BLaER1 (cell line): ENCODE data around the gene CD3E.

ENCODE experiments used
- H3K27ac ChIP-seq: shearing (Covaris generic); formaldehyde crosslinking; 2 replicates; pipeline ENCODE4 v1.8.1; 2022
- H3K27me3 ChIP-seq: shearing (Covaris generic); formaldehyde crosslinking; 2 replicates; pipeline ENCODE4 v1.8.1; 2022
- H3K36me3 ChIP-seq: shearing (Covaris generic); formaldehyde crosslinking; 2 replicates; pipeline ENCODE4 v1.8.1; 2022
- H3K4me1 ChIP-seq: shearing (Covaris generic); formaldehyde crosslinking; 2 replicates; pipeline ENCODE4 v1.8.1; 2022
- H3K4me2 ChIP-seq: shearing (Covaris generic); formaldehyde crosslinking; 2 replicates; pipeline ENCODE4 v1.8.1; 2022
- H3K4me3 ChIP-seq: shearing (Covaris generic); formaldehyde crosslinking; 2 replicates; pipeline ENCODE4 v1.8.1; 2022
- H3K9ac ChIP-seq: shearing (Covaris generic); formaldehyde crosslinking; 2 replicates; pipeline ENCODE4 v1.8.1; 2022
- H3K9me3 ChIP-seq: shearing (Covaris generic); formaldehyde crosslinking; 2 replicates; pipeline ENCODE4 v1.8.1; 2022
- H4K20me1 ChIP-seq: shearing (Covaris generic); formaldehyde crosslinking; 2 replicates; pipeline ENCODE4 v1.8.1; 2022
- Cebpa-rat ChIP-seq: shearing (Covaris generic); IDR thresholded peaks from 2 replicates; pipeline ENCODE4 v1.8.1; 2022

The CD3E gene

GRCh38 chr11:118272001-118272400 lies 32.5 kb upstream of the CD3E start:
- Histone ChIP-seq H3K27me3 (no peaks in the 10 kb centered on the region), H3K27ac (no peak overlapping the region), H3K4me1 (peaks cover 17% of the 10 kb centered on the region), H3K4me3 (no peak overlapping the region), H3K9ac (no peak overlapping the region), H3K4me2 (no peak overlapping the region), H3K36me3 (no peaks in the 10 kb centered on the region), H4K20me1 (no peaks in the 10 kb centered on the region), H3K9me3 (no peaks in the 10 kb centered on the region)
- no peak for TF ChIP-seq Cebpa-rat

GRCh38 chr11:118274186-118274585 lies 30.3 kb upstream of the CD3E start:
- Histone ChIP-seq H3K36me3 (no peaks in the 10 kb centered on the region), H3K4me2 (no peak overlapping the region), H3K9ac (no peak overlapping the region), H3K9me3 (no peaks in the 10 kb centered on the region), H3K27me3 (no peaks in the 10 kb centered on the region), H3K4me3 (no peak overlapping the region), H4K20me1 (no peaks in the 10 kb centered on the region), H3K27ac (no peak overlapping the region), H3K4me1 (no peaks in the 10 kb centered on the region)
- no peak for TF ChIP-seq Cebpa-rat

GRCh38 chr11:118275176-118275575 lies 29.4 kb upstream of the CD3E start:
- no peak overlapping the region for H3K9ac ChIP-seq
- TF ChIP-seq Cebpa-rat = no peak
- H4K20me1 ChIP-seq = no peaks in the 10 kb centered on the region
- no peak overlapping the region for H3K4me2 ChIP-seq
- H3K27ac ChIP-seq = no peak overlapping the region
- H3K4me1 ChIP-seq = no peaks in the 10 kb centered on the region
- no peak overlapping the region for H3K4me3 ChIP-seq
- no peaks in the 10 kb centered on the region for H3K27me3 ChIP-seq
- no peaks in the 10 kb centered on the region for H3K36me3 ChIP-seq
- H3K9me3 ChIP-seq = no peaks in the 10 kb centered on the region

- H3K4me3 ChIP-seq = no peak overlapping the region
- H4K20me1 ChIP-seq = no peaks in the 10 kb centered on the region
- TF ChIP-seq Cebpa-rat = no peak
- H3K9ac ChIP-seq = no peak overlapping the region
- H3K27ac ChIP-seq = no peak overlapping the region
- H3K9me3 ChIP-seq = no peaks in the 10 kb centered on the region
- no peaks in the 10 kb centered on the region for H3K4me1 ChIP-seq
- no peaks in the 10 kb centered on the region for H3K36me3 ChIP-seq
- H3K27me3 ChIP-seq = no peaks in the 10 kb centered on the region
- no peak overlapping the region for H3K4me2 ChIP-seq
These were observed 28.1 kb upstream of the CD3E start for GRCh38 chr11:118276422-118276821.

GRCh38 chr11:118277312-118277711 lies 27.2 kb upstream of the CD3E start:
- H4K20me1 ChIP-seq = no peaks in the 10 kb centered on the region
- no peaks in the 10 kb centered on the region for H3K36me3 ChIP-seq
- H3K4me3 ChIP-seq = no peak overlapping the region
- peaks cover 6% of the 10 kb centered on the region for H3K9me3 ChIP-seq
- H3K9ac ChIP-seq = no peak overlapping the region
- H3K4me2 ChIP-seq = no peak overlapping the region
- no peak overlapping the region for H3K27ac ChIP-seq
- H3K4me1 ChIP-seq = no peaks in the 10 kb centered on the region
- no peak for TF ChIP-seq Cebpa-rat
- no peaks in the 10 kb centered on the region for H3K27me3 ChIP-seq

GRCh38 chr11:118281284-118281683 lies 23.2 kb upstream of the CD3E start:
- H3K4me2 ChIP-seq = no peak overlapping the region
- TF ChIP-seq Cebpa-rat = no peak

GRCh38 chr11:118282606-118283005 lies 21.9 kb upstream of the CD3E start:
- Histone ChIP-seq H3K4me2 (no peak overlapping the region), H3K4me3 (no peak overlapping the region), H4K20me1 (no peaks in the 10 kb centered on the region), H3K4me1 (no peaks in the 10 kb centered on the region), H3K27ac (no peak overlapping the region), H3K27me3 (no peaks in the 10 kb centered on the region), H3K36me3 (no peaks in the 10 kb centered on the region), H3K9ac (no peak overlapping the region), H3K9me3 (peaks cover 11% of the 10 kb centered on the region)
- no peak for TF ChIP-seq Cebpa-rat

More at GRCh38 chr11:118281284-118281683, 23.2 kb upstream of the CD3E start:
- Histone ChIP-seq H3K4me1 (no peaks in the 10 kb centered on the region), H3K9ac (no peak overlapping the region), H4K20me1 (no peaks in the 10 kb centered on the region), H3K27ac (no peak overlapping the region), H3K36me3 (no peaks in the 10 kb centered on the region), H3K4me3 (no peak overlapping the region), H3K27me3 (no peaks in the 10 kb centered on the region), H3K9me3 (peaks cover 11% of the 10 kb centered on the region)

GRCh38 chr11:118283037-118283636 lies 21.4 kb upstream of the CD3E start:
- no peak for TF ChIP-seq Cebpa-rat
- H3K27me3 ChIP-seq = no peaks in the 10 kb centered on the region
- H3K36me3 ChIP-seq = no peaks in the 10 kb centered on the region
- no peaks in the 10 kb centered on the region for H4K20me1 ChIP-seq
- H3K9me3 ChIP-seq = peaks cover 11% of the 10 kb centered on the region
- H3K4me2 ChIP-seq = no peak overlapping the region
- H3K27ac ChIP-seq = no peak overlapping the region
- no peak overlapping the region for H3K9ac ChIP-seq
- no peaks in the 10 kb centered on the region for H3K4me1 ChIP-seq
- H3K4me3 ChIP-seq = no peak overlapping the region

GRCh38 chr11:118283756-118284350 lies 20.7 kb upstream of the CD3E start:
- H3K27ac ChIP-seq = no peak overlapping the region
- H3K4me2 ChIP-seq = no peak overlapping the region
- no peaks in the 10 kb centered on the region for H3K27me3 ChIP-seq
- H3K36me3 ChIP-seq = no peaks in the 10 kb centered on the region
- peaks cover 11% of the 10 kb centered on the region for H3K9me3 ChIP-seq
- no peaks in the 10 kb centered on the region for H3K4me1 ChIP-seq
- H3K4me3 ChIP-seq = no peak overlapping the region
- TF ChIP-seq Cebpa-rat = no peak
- no peak overlapping the region for H3K9ac ChIP-seq
- H4K20me1 ChIP-seq = no peaks in the 10 kb centered on the region

GRCh38 chr11:118286545-118286944 lies 18.0 kb upstream of the CD3E start:
- Histone ChIP-seq H3K27me3 (no peaks in the 10 kb centered on the region), H3K27ac (no peak overlapping the region), H3K4me1 (no peaks in the 10 kb centered on the region), H4K20me1 (no peaks in the 10 kb centered on the region), H3K9ac (no peak overlapping the region), H3K4me2 (no peak overlapping the region), H3K4me3 (no peak overlapping the region), H3K9me3 (peaks cover 10% of the 10 kb centered on the region), H3K36me3 (no peaks in the 10 kb centered on the region)
- TF ChIP-seq Cebpa-rat = no peak
